Heart right ventricle (tissue), 16 donors: ENCODE measurements around the gene HK1. TPM values are rescaled to one million over a fixed set of nuclear protein-coding genes. Genes with fewer than 3 reads are reported as not detected.

ENCODE experiments used
- ATAC-seq, 8 donors: fragments of 200-7000 bp; cut with Tn5 transposase; one replicate each; pipeline ENCODE4 v1.9.1; 2020; ENCODE audit warnings: mild to moderate bottlenecking in 8 of 8, moderate library complexity in 8 of 8, moderate number of reproducible peaks in 1 of 8
- DNase-seq, 2 donors: peaks; one replicate each; pipeline ENCODE4 v3.0.0-alpha.2; 2020
- H3K27ac ChIP-seq, 10 donors: fragments of 200-600 bp; sonication (generic) in 2 of 10; one replicate each; pipeline versions ENCODE4 v1.5.0 to v1.8.0; 2020 to 2022; ENCODE audit warnings: mild to moderate bottlenecking in 3 of 10
- H3K27me3 ChIP-seq, 7 donors: fragments of 200-600 bp; one replicate each; pipeline ENCODE4 v1.8.0; 2021 to 2022; ENCODE audit warnings: mild to moderate bottlenecking in 2 of 7
- H3K36me3 ChIP-seq, 9 donors: fragments of 200-600 bp; sonication (generic) in 1 of 9; one replicate each; pipeline versions ENCODE4 v1.5.0 to v1.8.0; 2020 to 2022; ENCODE audit warnings: mild to moderate bottlenecking in 2 of 9
- H3K4me1 ChIP-seq, 9 donors: fragments of 200-600 bp; sonication (generic) in 1 of 9; one replicate each; pipeline versions ENCODE4 v1.5.0 to v1.8.0; 2020 to 2022; ENCODE audit warnings: mild to moderate bottlenecking in 4 of 9
- H3K4me3 ChIP-seq, 10 donors: fragments of 200-600 bp; sonication (generic) in 2 of 10; one replicate each; pipeline versions ENCODE4 v1.5.0 to v1.8.0; 2020 to 2022; ENCODE audit warnings: mild to moderate bottlenecking in 7 of 10, moderate library complexity in 2 of 10
- H3K9me3 ChIP-seq, 11 donors: fragments of 200-600 bp in 10 of 11; sonication (generic) in 2 of 11; one replicate each; pipeline versions ENCODE4 v1.5.0 to v1.8.0; 2013 to 2022; ENCODE audit warnings: mild to moderate bottlenecking in 2 of 11, control low read depth in 1 of 11, moderate library complexity in 1 of 11
- WGBS, 2 donors: extraction: QIAGEN DNeasy Blood & Tissue Kit; methylation state at CpG; one replicate each; pipeline ENCODE4 v1.1.7; 2013; ENCODE audit warnings: inconsistent platforms in 1 of 2; 5-methylcytosine and 5-hydroxymethylcytosine counted together
- intact Hi-C, 10 donors: fragments of 100-400 bp; cut with DNase I; formaldehyde crosslinking; loops; one replicate each; pipeline versions ENCODE4 v1.11.1 to v1.14.2; 2022
- polyA plus RNA-seq, 2 donors: library from polyadenylated mRNA; stranded (reverse); fragments of 200-250 nt; gene quantifications; one replicate each; pipeline ENCODE4 v1.2.3, GENCODE V29; 2013
- total RNA-seq, 10 donors: library from RNA; stranded (reverse); fragmentation: NEBNext Ultra II Directional in 3 of 10; extraction: Animal tissue kit (Norgen Biotek cat#: 25700) in 3 of 10; gene quantifications; one replicate each; pipeline versions ENCODE4 v1.2.1 to v1.2.4, GENCODE V29; 2021 to 2023
- TF ChIP-seq, protein P1 (sequence below), 9 donors: fragments of 200-600 bp; sonication (generic) in 2 of 9; IDR thresholded peaks; one replicate each; pipeline versions ENCODE4 v1.5.0 to v1.8.0; 2021 to 2022; ENCODE audit warnings: antibody characterized with exemption in 9 of 9, mild to moderate bottlenecking in 5 of 9, moderate library complexity in 1 of 9
- donor health status: Arrhythmogenic right ventricular cardiomyopathy.
- donor health status: ischemic (EF 13 %, LVEDD 7.1; RV severe dilation, severe dysfunction).
- donor health status: healthy with polysubstance abuse.
- donor health status: DM: no; HTN: yes; CAD: no.
- donor health status: DM: no; HTN: no; CAD: no.
- donor health status: ischemic (EF 25% LVEDD 6.9; RV normal size, moderate dysfunction).
- donor health status: ischemic (EF 25% LVEDD 5.7; RV mildly dilated, moderate dysfunction).
- donor health status: healthy.
- donor health status: DM: yes; HTN: yes; CAD: no.
- donor health status: Ischemic cardiomyopathy.
- donor health status: ischemic (EF 35%, LVEDD 5.7; RV mildly dilated, moderate dysfunction).
- donor health status: nonischemic (EF 11% LVEDD 7.7; RV severe dilation, severe dysfunction).
- donor health status: DM: yes; HTN: yes; CAD: no.
- donor health status: PGD.
- donor health status: ischemic (EF 29% LVEDD 5.4; RV normal size, mild dysfunction).
- donor health status: nonischemic (EF 23%, LVEDD 6.1; RV moderate dilation, normal function).

HK1 gene
- total and polyA plus RNA-seq, 12 donors, result 51.9 to 322 (median 233) TPM

DNA sequence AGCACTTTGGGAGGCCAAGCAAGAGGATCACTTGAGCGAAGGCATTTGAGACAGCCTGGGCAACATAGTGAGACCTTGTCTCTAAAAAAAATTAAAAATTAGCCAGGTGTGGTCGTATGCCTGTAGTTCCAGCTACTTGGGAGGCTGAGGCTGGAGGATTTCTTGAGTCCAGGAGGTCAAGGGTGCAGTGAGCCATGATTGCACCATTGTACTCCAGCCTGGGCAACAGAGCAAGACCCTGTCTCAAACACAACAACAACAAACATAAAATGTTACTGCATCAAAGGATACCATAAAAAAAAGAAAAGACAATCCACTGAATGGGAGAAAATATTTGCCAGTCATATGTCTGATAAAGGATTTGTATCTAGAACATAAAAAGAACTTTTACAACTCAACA, 77.9 kb downstream of the HK1 start:
- intact Hi-C loops, result no loop called here
- peaks cover 15 to 63% (median 34%) of the 10 kb centered on the region in 9 donors for H3K4me1 ChIP-seq
- no peak for ATAC-seq

DNA sequence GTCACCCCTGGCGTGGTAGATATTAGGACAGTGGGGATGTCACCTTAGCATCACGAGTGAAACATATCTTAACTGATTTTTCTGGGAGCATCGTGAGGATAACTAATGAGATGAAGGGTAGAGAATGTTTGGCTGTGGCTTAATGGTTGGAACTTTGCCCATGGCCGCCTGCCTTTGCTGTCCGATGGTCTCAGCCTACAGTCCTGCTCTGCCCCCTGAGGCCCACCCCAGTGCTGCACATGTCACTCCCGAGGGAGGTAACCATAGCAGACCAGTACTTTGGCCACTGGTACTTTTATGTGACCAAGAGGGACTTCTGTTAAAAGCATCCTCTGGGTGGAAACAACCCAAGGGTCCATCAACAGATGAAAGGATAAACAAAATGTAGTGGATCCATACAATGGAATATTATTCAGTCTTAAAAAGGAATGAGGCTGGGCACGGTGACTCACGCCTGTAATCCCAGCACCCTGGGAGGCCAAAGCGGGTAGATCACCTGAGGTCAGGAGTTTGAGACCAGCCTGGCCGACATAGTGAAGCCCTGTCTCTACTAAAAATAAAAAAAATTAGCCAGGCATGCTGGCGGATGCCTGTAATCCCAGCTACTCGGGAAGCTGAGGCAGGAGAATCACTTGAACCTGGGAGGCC, 80.0 kb downstream of the HK1 start:
- ATAC-seq, result no peak
- Histone ChIP-seq H3K27ac (peak overlapping the region in 1 of 10 donors; percentile 83), H3K4me3 (no peak overlapping the region), H3K27me3 (no peaks in the 10 kb centered on the region), H3K4me1 (peaks cover 33 to 71% (median 54%) of the 10 kb centered on the region in 9 donors), H3K9me3 (peaks cover 0 to 4% (median 0%) of the 10 kb centered on the region in 11 donors), H3K36me3 (peaks cover 0 to 49% (median 7%) of the 10 kb centered on the region in 9 donors)
- DNase-seq, result no peak
- intact Hi-C loops, result no loop called here
- TF ChIP-seq, protein P1, sequence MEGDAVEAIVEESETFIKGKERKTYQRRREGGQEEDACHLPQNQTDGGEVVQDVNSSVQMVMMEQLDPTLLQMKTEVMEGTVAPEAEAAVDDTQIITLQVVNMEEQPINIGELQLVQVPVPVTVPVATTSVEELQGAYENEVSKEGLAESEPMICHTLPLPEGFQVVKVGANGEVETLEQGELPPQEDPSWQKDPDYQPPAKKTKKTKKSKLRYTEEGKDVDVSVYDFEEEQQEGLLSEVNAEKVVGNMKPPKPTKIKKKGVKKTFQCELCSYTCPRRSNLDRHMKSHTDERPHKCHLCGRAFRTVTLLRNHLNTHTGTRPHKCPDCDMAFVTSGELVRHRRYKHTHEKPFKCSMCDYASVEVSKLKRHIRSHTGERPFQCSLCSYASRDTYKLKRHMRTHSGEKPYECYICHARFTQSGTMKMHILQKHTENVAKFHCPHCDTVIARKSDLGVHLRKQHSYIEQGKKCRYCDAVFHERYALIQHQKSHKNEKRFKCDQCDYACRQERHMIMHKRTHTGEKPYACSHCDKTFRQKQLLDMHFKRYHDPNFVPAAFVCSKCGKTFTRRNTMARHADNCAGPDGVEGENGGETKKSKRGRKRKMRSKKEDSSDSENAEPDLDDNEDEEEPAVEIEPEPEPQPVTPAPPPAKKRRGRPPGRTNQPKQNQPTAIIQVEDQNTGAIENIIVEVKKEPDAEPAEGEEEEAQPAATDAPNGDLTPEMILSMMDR (IDR thresholded peaks at IDR 0.05), result peak in 2 of 9 donors; percentile 15 to 27
- 71 to 74% methylated on average over 12 of the region's 12 CpGs for WGBS, 2 donors

More for the DNA sequence above, 77.9 kb downstream of the HK1 start:
- WGBS, 2 donors, result 94 to 97% methylated on average over 2 of the region's 2 CpGs
- no peak overlapping the region for H3K27ac ChIP-seq
- H3K9me3 ChIP-seq, result peaks cover 0 to 4% (median 0%) of the 10 kb centered on the region in 11 donors
- H3K27me3 ChIP-seq, result no peaks in the 10 kb centered on the region
- peaks cover 0 to 44% (median 2%) of the 10 kb centered on the region in 9 donors for H3K36me3 ChIP-seq
- no peak overlapping the region for H3K4me3 ChIP-seq
- TF ChIP-seq, protein P1 (IDR thresholded peaks at IDR 0.05), result no peak
- no peak for DNase-seq

DNA sequence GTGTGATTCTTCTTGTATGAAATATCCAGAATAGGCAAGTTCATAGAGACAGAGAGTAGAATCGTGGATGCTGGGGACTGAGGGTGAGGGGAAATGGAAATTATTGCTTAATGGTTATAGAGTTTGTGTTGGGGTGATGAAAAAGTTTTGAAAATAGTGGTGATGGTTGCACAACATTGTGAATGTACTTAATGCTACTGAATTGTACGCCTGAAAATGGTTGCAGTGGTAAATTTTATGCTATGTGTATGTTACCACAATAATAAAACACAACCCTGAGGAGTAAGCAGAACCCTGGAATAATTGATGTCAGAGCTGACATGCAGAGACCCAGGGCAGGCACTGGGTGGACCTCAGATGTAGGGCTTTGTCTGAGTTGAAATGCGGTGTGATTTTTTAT, 80.9 kb downstream of the HK1 start:
- Histone ChIP-seq H3K4me3 (no peak overlapping the region), H3K27ac (peak overlapping the region in 2 of 10 donors; percentile 32 to 83), H3K36me3 (peaks cover 0 to 49% (median 7%) of the 10 kb centered on the region in 9 donors), H3K4me1 (peaks cover 37 to 74% (median 63%) of the 10 kb centered on the region in 9 donors), H3K9me3 (peaks cover 0 to under 1% (median 0%) of the 10 kb centered on the region in 11 donors), H3K27me3 (no peaks in the 10 kb centered on the region)
- 88 to 90% methylated on average over 3 of the region's 3 CpGs for WGBS, 2 donors
- DNase-seq (no peak), ATAC-seq (no peak)
- TF ChIP-seq, protein P1 (IDR thresholded peaks at IDR 0.05), result no peak
- intact Hi-C loops, result no loop called here

GRCh38 chr10:69359594-69359993, 81.3 kb downstream of the HK1 start:
- no peaks in the 10 kb centered on the region for H3K27me3 ChIP-seq
- TF ChIP-seq, protein P1 (IDR thresholded peaks at IDR 0.05), result no peak
- H3K4me3 ChIP-seq, result no peak overlapping the region
- H3K36me3 ChIP-seq, result peaks cover 0 to 51% (median 7%) of the 10 kb centered on the region in 9 donors
- intact Hi-C loops, result no loop called here
- no peaks in the 10 kb centered on the region for H3K9me3 ChIP-seq
- ATAC-seq (no peak), DNase-seq (no peak)
- WGBS, 2 donors, result 73 to 79% methylated on average over 5 of the region's 5 CpGs
- H3K27ac ChIP-seq, result peak overlapping the region in 5 of 10 donors; percentile 31 to 83 (median 44)
- peaks cover 37 to 76% (median 68%) of the 10 kb centered on the region in 9 donors for H3K4me1 ChIP-seq
